PC-9 (cell line): ENCODE data around the gene FCRL6. TPM values are rescaled to one million over a fixed set of nuclear protein-coding genes. Genes with fewer than 3 reads are reported as not detected.

Source experiments
- BruUV-seq: library from RNA; stranded (reverse); fragments of 400-500 nt; replicated peaks from 2 replicates; lab custom pipeline; 2021; lab: Mats Ljungman, UMichigan
- CTCF ChIA-PET: fragments of 300-600 bp; sonication (Branson Sonifier 250); formaldehyde crosslinking; loops from one replicate; lab custom pipeline; 2022; ENCODE audit warnings: antibody characterized with exemption; lab: Charles Lee
- POLR2A ChIA-PET: fragments of 300-600 bp; sonication (Branson Sonifier 250); formaldehyde crosslinking; loops from one replicate; lab custom pipeline; 2022; ENCODE audit warnings: antibody characterized with exemption; ENCODE audit not compliant: unreplicated experiment; lab: Charles Lee
- DNase-seq, 2 experiments: peaks; one replicate each; pipeline versions ENCODE4 v3.0.0 to v3.0.0-alpha.2; 2015 to 2022; ENCODE audit warnings: mixed read lengths in 1 of 2
- H2AFZ ChIP-seq: fragments of 200-600 bp; sonication (generic); 2 replicates; pipeline ENCODE4 v1.8.1; 2017; ENCODE audit warnings: antibody characterized with exemption
- H3F3A ChIP-seq: fragments of 200-600 bp; sonication (generic); 2 replicates; pipeline ENCODE4 v1.8.1; 2017; ENCODE audit warnings: antibody characterized with exemption, mild to moderate bottlenecking, low read depth; ENCODE audit not compliant: insufficient read depth
- H3K27ac ChIP-seq: fragments of 200-600 bp; sonication (generic); 2 replicates; pipeline ENCODE4 v1.6.1; 2016; ENCODE audit warnings: mixed run types
- H3K27me3 ChIP-seq: fragments of 200-600 bp; sonication (generic); 2 replicates; pipeline ENCODE4 v1.6.1; 2016; ENCODE audit warnings: low read depth, mixed run types; ENCODE audit not compliant: insufficient read depth
- H3K36me3 ChIP-seq: fragments of 200-600 bp; sonication (generic); 2 replicates; pipeline ENCODE4 v1.6.1; 2016; ENCODE audit warnings: low read depth, mixed run types
- H3K4me1 ChIP-seq: fragments of 200-600 bp; sonication (generic); replicated peaks from 2 replicates; pipeline ENCODE4 v1.6.1; 2016; ENCODE audit warnings: mixed run types; ENCODE audit not compliant: insufficient read depth
- H3K4me2 ChIP-seq: fragments of 200-600 bp; sonication (generic); 2 replicates; pipeline ENCODE4 v1.6.1; 2017; ENCODE audit warnings: mixed run types
- H3K4me3 ChIP-seq: fragments of 200-600 bp; sonication (generic); 2 replicates; pipeline ENCODE4 v1.6.1; 2016; ENCODE audit warnings: mixed run types
- H3K79me2 ChIP-seq: fragments of 200-600 bp; sonication (generic); 2 replicates; pipeline ENCODE4 v1.6.1; 2017; ENCODE audit warnings: low read depth, mixed run types
- H3K9me2 ChIP-seq: fragments of 200-600 bp; sonication (generic); 2 replicates; pipeline ENCODE4 v1.8.1; 2017; ENCODE audit warnings: mild to moderate bottlenecking; ENCODE audit not compliant: insufficient read depth
- H3K9me3 ChIP-seq: fragments of 200-600 bp; sonication (generic); 2 replicates; pipeline ENCODE4 v1.8.1; 2016; ENCODE audit warnings: low read depth; ENCODE audit not compliant: insufficient read depth
- H4K20me1 ChIP-seq: fragments of 200-600 bp; sonication (generic); 2 replicates; pipeline ENCODE4 v1.8.1; 2017; ENCODE audit not compliant: insufficient read depth
- EZH2 ChIP-seq: fragments of 200-600 bp; sonication (generic); IDR thresholded peaks from 2 replicates; pipeline ENCODE4 v1.8.0; 2017; ENCODE audit warnings: antibody characterized with exemption, low read depth
- intact Hi-C: fragments of 100-400 bp; cut with micrococcal nuclease; formaldehyde crosslinking; loops from one replicate; pipeline ENCODE4 v1.10.0; 2022; ENCODE audit not compliant: unreplicated experiment
- total RNA-seq: library from RNA; stranded (reverse); gene quantifications from 2 replicates; pipeline ENCODE4 v1.2.3, GENCODE V29; 2021
- TF ChIP-seq, protein P1 (sequence below): fragments of 200-600 bp; sonication (generic); conservative IDR thresholded peaks from 2 replicates; pipeline ENCODE4 v1.6.1; 2017; ENCODE audit warnings: mixed run types, antibody characterized with exemption, mild to moderate bottlenecking, moderate library complexity

FCRL6 gene
- total RNA-seq, 1 experiment from 2014 or later = not detected

DNA sequence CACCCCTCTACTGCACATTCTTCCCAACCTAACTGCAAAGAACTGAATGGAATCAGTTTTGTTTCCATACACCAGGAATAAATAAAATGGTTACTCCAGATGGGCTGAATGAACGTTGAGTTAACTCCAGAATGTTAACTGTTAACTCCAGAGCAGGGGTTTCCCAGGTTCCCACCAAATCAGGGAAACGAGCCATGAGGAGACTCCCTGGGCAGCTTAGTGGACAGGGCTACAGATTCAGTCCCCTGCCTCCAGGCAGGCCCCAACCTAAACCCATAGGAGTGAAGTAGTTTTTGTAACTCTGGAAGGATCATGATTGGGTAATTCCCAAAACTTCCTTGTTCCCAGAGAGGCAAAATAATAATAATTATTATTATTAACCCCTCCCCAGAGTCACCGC lies 46.2 kb downstream of the FCRL6 start:
- POLR2A ChIA-PET = no interaction called here
- H3K36me3 ChIP-seq = no peaks in the 10 kb centered on the region
- CTCF ChIA-PET = no interaction called here
- no peaks in the 10 kb centered on the region for H3K9me3 ChIP-seq
- peaks cover 3% of the 10 kb centered on the region; the same call in 1 of the 2 replicates for H3F3A ChIP-seq
- no peak overlapping the region for H2AFZ ChIP-seq
- no peak overlapping the region for H3K27ac ChIP-seq
- no peaks in the 10 kb centered on the region for H3K9me2 ChIP-seq
- H3K27me3 ChIP-seq = no peaks in the 10 kb centered on the region
- H3K4me3 ChIP-seq = no peak overlapping the region
- intact Hi-C loops = no loop called here
- no TSS peak for BruUV-seq
- TF ChIP-seq, protein P1, sequence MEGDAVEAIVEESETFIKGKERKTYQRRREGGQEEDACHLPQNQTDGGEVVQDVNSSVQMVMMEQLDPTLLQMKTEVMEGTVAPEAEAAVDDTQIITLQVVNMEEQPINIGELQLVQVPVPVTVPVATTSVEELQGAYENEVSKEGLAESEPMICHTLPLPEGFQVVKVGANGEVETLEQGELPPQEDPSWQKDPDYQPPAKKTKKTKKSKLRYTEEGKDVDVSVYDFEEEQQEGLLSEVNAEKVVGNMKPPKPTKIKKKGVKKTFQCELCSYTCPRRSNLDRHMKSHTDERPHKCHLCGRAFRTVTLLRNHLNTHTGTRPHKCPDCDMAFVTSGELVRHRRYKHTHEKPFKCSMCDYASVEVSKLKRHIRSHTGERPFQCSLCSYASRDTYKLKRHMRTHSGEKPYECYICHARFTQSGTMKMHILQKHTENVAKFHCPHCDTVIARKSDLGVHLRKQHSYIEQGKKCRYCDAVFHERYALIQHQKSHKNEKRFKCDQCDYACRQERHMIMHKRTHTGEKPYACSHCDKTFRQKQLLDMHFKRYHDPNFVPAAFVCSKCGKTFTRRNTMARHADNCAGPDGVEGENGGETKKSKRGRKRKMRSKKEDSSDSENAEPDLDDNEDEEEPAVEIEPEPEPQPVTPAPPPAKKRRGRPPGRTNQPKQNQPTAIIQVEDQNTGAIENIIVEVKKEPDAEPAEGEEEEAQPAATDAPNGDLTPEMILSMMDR = no peak
- TF ChIP-seq EZH2 = no peak
- no peaks in the 10 kb centered on the region for H4K20me1 ChIP-seq
- DNase-seq = no peak
- no peak overlapping the region for H3K4me2 ChIP-seq
- no peaks in the 10 kb centered on the region for H3K79me2 ChIP-seq
- peaks cover 14% of the 10 kb centered on the region for H3K4me1 ChIP-seq

DNA sequence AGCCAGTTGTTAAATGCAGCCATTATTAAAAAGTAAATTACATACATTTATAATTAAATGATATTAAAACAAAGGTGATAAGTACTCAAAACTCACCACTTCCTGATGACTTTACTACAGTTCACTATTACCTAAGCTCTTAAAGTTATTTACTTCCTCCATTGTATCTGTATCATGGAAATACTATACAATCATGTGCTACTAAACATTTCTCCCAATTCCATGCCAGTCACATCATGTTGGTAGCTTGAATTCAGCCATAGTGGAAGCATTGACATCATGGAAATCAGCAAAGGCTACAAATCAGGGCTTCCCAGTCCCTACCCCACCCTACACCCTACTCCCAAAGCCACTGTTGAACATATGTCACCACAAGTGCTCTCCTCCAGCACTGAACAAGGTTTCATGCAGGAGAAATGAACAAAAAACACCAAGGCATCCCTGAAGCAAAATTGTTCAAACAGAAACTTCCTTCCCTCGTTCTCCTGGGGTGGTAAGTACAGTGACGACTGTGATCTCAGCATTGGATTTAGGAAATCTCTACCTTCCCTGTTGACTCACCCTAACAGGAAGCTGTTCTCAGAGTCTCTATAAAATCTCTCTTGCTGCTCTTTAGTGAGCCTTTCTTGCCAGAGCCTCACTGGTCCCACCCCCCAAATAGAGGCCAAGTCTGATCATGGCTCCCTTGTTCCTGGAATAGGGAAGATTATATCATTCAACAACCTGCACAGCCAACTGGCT lies 47.6 kb downstream of the FCRL6 start:
- H3K36me3 ChIP-seq = no peaks in the 10 kb centered on the region
- ChIA-PET CTCF (interaction anchor here (0.6 kb wide), 1 partner anchor 74 kb away, joined by 3 read pairs; no protein-coding TSS in a partner anchor), POLR2A (no interaction called here)
- H3K9me3 ChIP-seq = no peaks in the 10 kb centered on the region
- H3K27ac ChIP-seq = peak overlapping the region; percentile 36; the same call in 1 of the 2 replicates
- no peaks in the 10 kb centered on the region for H4K20me1 ChIP-seq
- BruUV-seq = no TSS peak
- peak overlapping the region; percentile 59 for H3K4me2 ChIP-seq
- H2AFZ ChIP-seq = 0 out of 2 replicates have a peak overlapping the region, but pooled peaks have one; percentile 8
- no peaks in the 10 kb centered on the region for H3K27me3 ChIP-seq
- H3K79me2 ChIP-seq = no peaks in the 10 kb centered on the region
- H3K4me1 ChIP-seq = peaks cover 20% of the 10 kb centered on the region
- no peaks in the 10 kb centered on the region for H3K9me2 ChIP-seq
- H3F3A ChIP-seq = peaks cover 10% of the 10 kb centered on the region
- peak in 1 of 2 experiments; percentile 43 for DNase-seq
- intact Hi-C loops = no loop called here
- H3K4me3 ChIP-seq = no peak overlapping the region
- TF ChIP-seq, protein P1 = no peak
- TF ChIP-seq EZH2 = no peak

DNA sequence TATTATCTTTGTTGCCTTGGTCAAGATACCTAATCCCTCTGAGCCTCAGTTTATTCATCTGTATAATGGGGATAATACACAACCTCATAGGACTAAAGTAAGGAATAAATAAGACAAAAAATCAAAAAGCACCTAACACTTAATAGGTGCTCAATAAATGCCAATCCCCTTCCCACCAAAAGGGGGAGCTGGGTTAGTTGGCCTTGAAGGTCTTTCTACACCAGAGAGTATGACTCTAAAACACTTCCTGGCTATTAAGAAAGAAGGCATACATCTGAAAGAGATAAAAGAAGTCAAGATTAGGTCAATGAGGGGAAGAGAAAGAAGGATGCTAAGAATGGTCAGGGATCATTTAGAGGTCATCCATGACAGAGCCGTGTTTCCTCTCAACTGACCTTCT lies 49.2 kb downstream of the FCRL6 start:
- Histone ChIP-seq H3F3A (peaks cover 16% of the 10 kb centered on the region), H3K4me3 (no peak overlapping the region), H2AFZ (no peak overlapping the region), H3K27me3 (no peaks in the 10 kb centered on the region), H3K4me1 (peaks cover 20% of the 10 kb centered on the region), H4K20me1 (no peaks in the 10 kb centered on the region), H3K79me2 (no peaks in the 10 kb centered on the region), H3K27ac (no peak overlapping the region), H3K9me2 (no peaks in the 10 kb centered on the region), H3K4me2 (no peak overlapping the region), H3K9me3 (no peaks in the 10 kb centered on the region), H3K36me3 (no peaks in the 10 kb centered on the region)
- CTCF ChIA-PET = interaction anchor here (0.7 kb wide), 2 partner anchors 45 to 1359 kb away, joined by 3 to 4 read pairs; no protein-coding TSS in a partner anchor
- TF ChIP-seq EZH2 = no peak
- TF ChIP-seq, protein P1 = peak; percentile 26; the same call in 1 of the 2 replicates
- POLR2A ChIA-PET = no interaction called here
- no TSS peak for BruUV-seq
- intact Hi-C loops = no loop called here
- DNase-seq = no peak
